HUES6 (cell line): Measurements from ENCODE around the gene P2RY14.
"Not testable (repeated sequence)": the region's sequence is repeated elsewhere in the genome, so short reads cannot be mapped to it uniquely, and the experiment has no call there.

ENCODE experiments used
- H3K27ac ChIP-seq: 2 replicates; pipeline ENCODE4 v1.7.0; 2013; ENCODE audit warnings: low read depth, mild to moderate bottlenecking, low read length, inconsistent platforms
- H3K27me3 ChIP-seq: 2 replicates; pipeline ENCODE4 v1.6.1; 2013; ENCODE audit warnings: low read length; ENCODE audit not compliant: control insufficient read depth, insufficient read depth
- H3K36me3 ChIP-seq: 2 replicates; pipeline ENCODE4 v1.6.1; 2013; ENCODE audit warnings: low read length; ENCODE audit not compliant: control insufficient read depth, insufficient read depth
- H3K4me1 ChIP-seq: 2 replicates; pipeline ENCODE4 v1.6.1; 2013; ENCODE audit warnings: low read length; ENCODE audit not compliant: control insufficient read depth, insufficient read depth
- H3K4me3 ChIP-seq: 2 replicates; pipeline ENCODE4 v1.5.1; 2013; ENCODE audit warnings: low read depth, low read length
- H3K9ac ChIP-seq: one replicate; pipeline ENCODE4 v1.6.1; 2013; ENCODE audit warnings: mild to moderate bottlenecking, low read length
- H3K9me3 ChIP-seq: 2 replicates; pipeline ENCODE4 v1.6.1; 2013; ENCODE audit warnings: low read depth, low read length; ENCODE audit not compliant: control insufficient read depth, insufficient read depth

P2RY14 gene

DNA sequence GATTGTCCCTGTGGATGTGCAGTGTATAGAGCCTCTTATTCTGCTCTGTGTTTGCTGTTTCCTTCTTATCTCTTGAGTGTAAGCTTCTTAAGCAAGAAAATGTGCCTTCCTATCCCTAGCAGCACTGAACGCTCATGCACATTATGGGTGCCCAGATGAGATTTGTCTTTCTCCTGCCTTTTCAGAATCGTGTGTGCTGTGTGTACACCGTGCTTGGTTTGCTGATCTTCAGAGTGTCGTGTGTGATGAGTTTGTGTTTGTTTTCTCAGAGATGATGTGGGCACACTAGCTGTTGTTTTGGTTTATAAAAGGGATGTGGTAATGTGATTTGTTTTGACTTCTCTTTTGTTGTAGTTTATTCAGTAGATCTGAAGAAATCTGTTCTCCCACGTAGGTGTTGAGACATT lies 95.1 kb downstream of the P2RY14 start:
- Histone ChIP-seq H3K9ac (no peak overlapping the region), H3K4me1 (peaks cover 5% of the 10 kb centered on the region; the same call in 1 of the 2 replicates), H3K4me3 (no peak overlapping the region), H3K27ac (no peak overlapping the region), H3K9me3 (no peaks in the 10 kb centered on the region), H3K36me3 (no peaks in the 10 kb centered on the region; the same call in 1 of the 2 replicates), H3K27me3 (no peaks in the 10 kb centered on the region)

DNA sequence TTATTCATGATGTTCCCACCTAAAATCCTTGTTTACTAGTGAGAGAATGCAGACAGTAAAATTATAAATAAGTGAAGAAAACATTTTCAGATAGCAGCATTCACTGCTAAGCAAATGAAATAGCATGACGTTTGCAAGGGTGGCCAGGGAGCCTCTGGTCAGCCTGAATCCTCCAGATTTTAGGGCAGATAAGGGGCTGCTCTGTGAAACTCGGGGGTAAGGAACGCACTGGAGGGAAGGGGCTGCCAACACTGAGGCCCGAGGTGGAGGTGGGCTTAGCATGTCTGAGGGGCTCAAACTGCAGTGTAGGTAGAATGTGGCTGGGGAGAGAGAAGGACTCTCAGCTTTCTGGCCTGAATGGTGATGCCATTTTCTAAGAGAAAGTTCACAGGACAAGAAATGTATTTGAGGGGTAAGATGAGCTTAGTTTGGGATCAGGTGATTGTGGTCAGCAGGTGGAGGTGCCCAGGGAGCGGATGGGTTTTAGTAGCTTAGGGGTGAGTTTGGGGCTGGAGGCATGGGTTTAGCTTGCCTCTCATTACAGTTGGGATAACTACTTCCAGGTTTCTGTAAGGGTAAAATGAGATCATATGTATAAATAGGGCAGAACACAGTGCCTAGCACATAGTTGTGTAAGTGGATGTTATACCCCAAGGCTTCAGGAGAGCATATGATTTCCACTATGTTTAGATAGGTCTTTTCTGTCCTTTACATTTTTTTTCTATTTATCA lies 95.8 kb downstream of the P2RY14 start:
- Histone ChIP-seq H3K27ac (no peak overlapping the region), H3K4me3 (no peak overlapping the region), H3K4me1 (peaks cover 8% of the 10 kb centered on the region; the same call in 1 of the 2 replicates), H3K36me3 (no peaks in the 10 kb centered on the region; the same call in 1 of the 2 replicates), H3K9ac (no peak overlapping the region), H3K27me3 (no peaks in the 10 kb centered on the region), H3K9me3 (no peaks in the 10 kb centered on the region)

DNA sequence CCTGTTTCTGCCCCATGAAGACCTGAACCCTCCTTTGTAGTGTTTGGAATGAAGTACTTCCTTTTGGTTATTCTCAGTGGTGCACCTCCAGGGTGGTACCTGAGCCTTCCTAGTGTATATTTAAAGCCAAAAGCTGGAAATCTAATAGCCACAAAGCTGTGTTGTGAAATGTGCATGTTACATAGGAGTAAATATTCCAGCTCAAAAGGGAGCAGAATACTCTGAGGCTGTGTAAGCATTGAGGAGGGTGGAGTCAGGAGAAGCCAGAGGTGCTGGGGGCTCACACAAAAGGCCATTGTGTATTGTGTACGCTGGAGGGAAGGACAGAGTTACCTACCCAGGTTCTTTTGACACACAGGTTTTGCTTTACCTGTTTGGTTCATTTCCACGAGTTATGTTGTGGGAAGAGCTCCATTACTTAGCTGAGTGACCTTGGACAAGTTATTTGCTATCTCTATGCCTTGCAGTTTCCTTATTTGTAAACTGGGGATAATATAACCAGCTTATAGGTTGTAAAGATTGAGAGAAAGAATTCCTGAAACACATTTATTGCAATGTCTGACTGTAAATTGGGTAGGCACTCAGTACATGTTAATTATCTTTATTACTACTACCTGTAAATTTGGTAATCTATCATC lies 100.0 kb downstream of the P2RY14 start:
- Histone ChIP-seq H3K27me3 (no peaks in the 10 kb centered on the region), H3K9ac (no peak overlapping the region), H3K4me3 (no peak overlapping the region), H3K9me3 (no peaks in the 10 kb centered on the region), H3K36me3 (no peaks in the 10 kb centered on the region), H3K27ac (no peak overlapping the region), H3K4me1 (peaks cover 8% of the 10 kb centered on the region; the same call in 1 of the 2 replicates)

DNA sequence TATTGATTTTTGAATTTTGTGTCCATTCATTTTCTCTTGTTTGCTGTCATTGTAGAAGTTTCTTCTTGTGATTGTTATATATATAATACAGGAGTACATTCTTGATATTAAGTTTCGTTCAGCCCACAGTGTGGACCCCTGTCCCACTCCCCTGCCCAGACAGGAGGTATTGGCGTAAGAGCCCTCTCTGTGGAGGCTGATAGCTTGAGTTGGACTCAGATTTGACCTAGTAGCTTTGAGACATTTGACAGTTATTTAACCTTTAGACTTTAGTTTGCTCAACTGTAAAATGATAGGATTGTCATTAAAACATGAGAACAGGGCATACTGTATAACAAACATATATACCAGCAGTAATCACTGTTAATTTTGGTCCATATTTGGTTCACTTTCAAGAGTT lies 102.4 kb downstream of the P2RY14 start:
- no peaks in the 10 kb centered on the region for H3K36me3 ChIP-seq
- no peaks in the 10 kb centered on the region for H3K27me3 ChIP-seq
- no peaks in the 10 kb centered on the region for H3K9me3 ChIP-seq
- no peak overlapping the region for H3K27ac ChIP-seq
- H3K9ac ChIP-seq = no peak overlapping the region
- H3K4me3 ChIP-seq = no peak overlapping the region
- peaks cover 3% of the 10 kb centered on the region; the same call in 1 of the 2 replicates for H3K4me1 ChIP-seq

DNA sequence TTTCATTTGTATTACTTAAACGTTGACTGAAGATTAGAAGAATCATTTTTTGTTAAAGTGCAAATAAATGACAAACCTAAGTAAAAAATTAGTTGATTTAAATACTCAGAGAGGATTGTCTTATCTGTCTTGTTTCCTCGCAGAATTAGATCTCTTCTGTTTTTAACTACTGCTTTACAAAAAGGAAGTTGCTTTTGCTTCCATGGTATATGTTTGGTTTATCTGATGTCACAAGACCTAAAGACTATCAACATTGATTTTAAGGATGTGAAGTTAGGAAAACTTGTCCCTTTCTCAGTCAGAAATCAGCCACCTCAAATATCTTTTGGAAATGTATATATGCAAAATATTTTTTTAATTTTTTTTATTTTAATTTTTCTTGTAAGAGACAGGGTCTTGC lies 104.0 kb downstream of the P2RY14 start:
- H3K9ac ChIP-seq = no peak overlapping the region
- H3K4me1 ChIP-seq = peaks cover 3% of the 10 kb centered on the region; the same call in 1 of the 2 replicates
- no peaks in the 10 kb centered on the region for H3K27me3 ChIP-seq
- no peak overlapping the region for H3K4me3 ChIP-seq
- H3K9me3 ChIP-seq = no peaks in the 10 kb centered on the region
- no peaks in the 10 kb centered on the region for H3K36me3 ChIP-seq
- H3K27ac ChIP-seq = no peak overlapping the region

DNA sequence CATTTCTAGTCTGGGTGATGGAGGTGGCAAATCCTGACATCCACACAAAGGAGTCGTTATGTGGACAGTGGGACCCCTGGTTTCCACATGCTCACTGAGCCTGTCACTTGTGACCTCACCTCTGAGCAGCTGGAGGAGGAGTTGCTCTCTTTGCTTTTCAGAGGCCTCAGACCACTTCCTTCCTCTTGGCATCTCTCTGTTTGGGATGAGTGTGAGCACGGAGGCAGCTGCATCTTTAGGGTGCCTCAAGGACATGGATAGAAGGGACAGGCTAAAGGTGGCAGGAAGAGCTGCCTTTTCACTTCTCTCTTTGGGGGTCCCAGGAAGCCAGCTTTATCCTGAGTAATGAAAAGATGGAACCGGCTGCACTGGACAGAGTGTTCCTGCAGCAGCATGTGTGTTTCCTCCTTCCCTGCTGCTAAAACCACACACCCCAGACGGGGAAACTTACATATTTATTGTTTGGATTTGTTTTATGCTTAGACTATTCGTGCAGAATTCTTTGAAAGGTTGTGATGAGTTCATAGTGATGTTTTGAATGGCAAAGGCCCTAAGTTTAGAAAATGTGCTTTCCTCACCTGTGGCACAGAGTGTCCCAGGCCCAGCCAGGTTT lies 107.1 kb downstream of the P2RY14 start:
- Histone ChIP-seq H3K4me3 (no peak overlapping the region), H3K27me3 (no peaks in the 10 kb centered on the region), H3K27ac (no peak overlapping the region), H3K9me3 (no peaks in the 10 kb centered on the region), H3K4me1 (no peaks in the 10 kb centered on the region), H3K36me3 (no peaks in the 10 kb centered on the region), H3K9ac (no peak overlapping the region)

DNA sequence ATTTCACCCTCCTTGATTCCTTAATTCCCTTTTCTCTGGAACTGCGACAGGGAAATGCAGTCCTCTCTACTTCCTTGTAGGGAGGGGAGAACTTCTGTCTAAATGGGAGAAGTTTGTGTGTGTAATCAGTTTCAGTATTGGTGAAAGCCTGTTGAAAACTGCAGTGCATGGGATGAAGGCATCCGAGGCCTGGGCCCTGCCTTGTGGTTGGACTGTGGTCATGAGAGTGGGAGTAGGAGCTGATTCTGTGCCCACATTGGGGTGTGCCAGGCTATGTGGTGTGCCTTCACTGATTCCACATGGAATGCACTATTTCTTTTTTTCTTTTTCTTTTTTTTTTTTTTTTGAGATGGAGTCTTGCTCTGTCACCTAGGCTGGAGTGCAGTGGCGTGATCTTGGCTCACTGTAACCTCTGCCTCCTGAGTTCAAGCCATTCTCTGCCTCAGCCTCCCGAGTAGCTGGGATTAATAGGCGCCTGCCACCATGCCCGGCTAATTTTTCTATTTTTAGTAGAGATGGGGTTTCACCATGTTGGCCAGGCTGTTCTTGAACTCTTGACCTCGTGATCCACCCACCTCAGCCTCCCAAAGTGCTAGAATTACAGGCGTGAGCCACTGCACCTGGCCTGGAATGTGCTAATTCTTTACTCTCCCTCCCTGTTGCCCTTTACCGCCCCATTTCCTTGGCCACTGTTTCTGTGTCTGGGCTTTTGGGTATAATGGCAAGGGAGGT lies 108.2 kb downstream of the P2RY14 start:
- H3K4me3 ChIP-seq, H3K9me3 ChIP-seq, H3K27ac ChIP-seq, H3K4me1 ChIP-seq, H3K27me3 ChIP-seq, H3K9ac ChIP-seq, H3K36me3 ChIP-seq: not testable (repeated sequence)

DNA sequence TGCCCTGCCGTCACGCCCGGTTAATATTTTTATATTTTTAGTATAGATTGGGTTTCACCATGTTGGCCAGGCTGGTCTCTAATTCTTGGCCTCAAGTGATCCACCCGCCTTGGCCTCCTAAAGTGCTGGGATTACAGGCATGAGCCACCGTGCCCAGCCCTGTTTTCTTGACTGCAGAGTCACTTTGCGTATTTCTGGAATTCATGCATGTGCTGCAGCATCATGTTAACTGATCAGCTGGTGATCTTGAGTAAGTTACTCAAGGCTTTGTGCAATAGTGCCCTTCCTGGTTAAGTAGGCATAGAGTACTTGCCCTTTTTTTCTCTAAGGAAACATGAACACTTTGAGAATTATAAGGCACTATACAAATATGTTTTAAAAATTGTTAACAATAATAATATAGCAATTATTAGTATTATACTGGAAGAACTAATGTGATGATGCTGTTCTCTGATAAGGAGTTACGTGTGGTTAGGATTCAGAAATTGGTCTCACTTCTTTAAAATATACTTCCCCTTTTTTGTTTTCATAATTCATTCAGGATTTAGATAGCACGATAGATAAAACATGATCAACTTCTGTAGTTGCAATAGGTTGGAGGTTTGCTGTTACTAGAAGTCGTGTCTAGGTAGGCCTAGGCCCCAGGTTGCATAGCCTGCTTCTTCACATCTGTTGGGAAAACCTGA lies 108.9 kb downstream of the P2RY14 start:
- H3K9ac ChIP-seq = no peak overlapping the region

DNA sequence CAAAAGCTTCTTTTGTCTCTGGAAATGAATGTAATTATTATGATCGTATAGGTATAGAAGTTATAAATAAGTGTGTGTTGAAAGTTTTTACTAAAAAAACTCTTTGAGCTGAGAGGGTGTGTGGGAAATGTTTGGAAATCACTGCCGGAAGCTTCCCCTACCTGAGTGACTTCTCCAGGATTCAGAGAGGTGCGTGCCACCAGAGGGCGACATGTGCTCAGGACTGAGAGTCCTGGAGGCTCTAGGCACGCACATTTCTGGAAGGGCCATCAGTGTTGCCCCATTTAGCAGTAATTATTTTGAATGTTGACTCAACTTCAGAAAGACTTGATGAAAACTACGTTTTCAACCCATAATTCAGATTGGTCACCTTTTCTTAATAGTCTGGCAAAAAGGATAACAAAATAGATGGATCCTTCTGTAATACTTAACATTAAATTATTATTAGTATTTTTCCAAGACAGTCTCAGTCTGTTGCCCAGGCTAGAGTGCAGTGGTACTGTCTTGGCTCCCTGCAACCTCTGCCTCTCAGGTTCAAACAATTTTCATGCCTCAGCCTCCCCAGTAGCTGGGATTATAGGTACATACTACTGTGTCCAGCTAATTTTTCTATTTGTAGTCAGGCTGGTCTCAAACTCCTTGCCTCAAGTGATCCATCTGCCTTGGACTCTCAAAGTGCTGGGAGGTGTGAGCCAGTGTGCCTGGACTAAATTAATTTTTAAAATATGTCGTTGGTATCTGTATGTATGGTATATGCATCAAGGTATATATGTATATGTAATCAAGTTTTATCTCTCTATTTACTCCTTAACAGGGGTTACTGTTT lies 109.9 kb downstream of the P2RY14 start:
- Histone ChIP-seq H3K4me3 (no peak overlapping the region), H3K9me3 (no peaks in the 10 kb centered on the region), H3K36me3 (peaks cover 3% of the 10 kb centered on the region; the same call in 1 of the 2 replicates), H3K4me1 (no peaks in the 10 kb centered on the region), H3K27me3 (no peaks in the 10 kb centered on the region), H3K27ac (no peak overlapping the region), H3K9ac (no peak overlapping the region)

More for the DNA sequence above, 108.9 kb downstream of the P2RY14 start:
- Histone ChIP-seq H3K4me1 (no peaks in the 10 kb centered on the region), H3K27me3 (no peaks in the 10 kb centered on the region), H3K9me3 (no peaks in the 10 kb centered on the region), H3K36me3 (peaks cover 3% of the 10 kb centered on the region; the same call in 1 of the 2 replicates), H3K27ac (no peak overlapping the region), H3K4me3 (no peak overlapping the region)

DNA sequence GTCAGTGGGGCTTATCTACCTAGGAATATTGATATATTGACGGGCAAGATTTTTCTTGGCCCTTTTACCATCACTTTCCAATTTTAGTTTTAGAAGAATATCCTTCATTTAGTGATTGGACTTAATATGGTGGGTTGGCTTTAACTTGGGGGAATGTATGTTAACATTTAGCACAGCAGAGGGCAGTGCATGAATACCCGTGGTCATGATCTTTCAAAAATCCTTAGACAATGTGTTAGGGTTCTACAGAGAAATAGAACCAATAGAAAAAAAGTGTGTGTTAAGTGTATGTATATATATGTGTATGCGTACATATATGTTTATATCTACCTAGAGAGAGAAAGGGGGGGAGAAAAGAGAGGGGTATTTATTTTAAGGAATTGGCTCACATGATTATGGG lies 112.2 kb downstream of the P2RY14 start:
- Histone ChIP-seq H3K9ac (no peak overlapping the region), H3K36me3 (peaks cover 6% of the 10 kb centered on the region; the same call in 1 of the 2 replicates), H3K4me1 (no peaks in the 10 kb centered on the region), H3K27ac (no peak overlapping the region), H3K4me3 (no peak overlapping the region), H3K9me3 (no peaks in the 10 kb centered on the region), H3K27me3 (no peaks in the 10 kb centered on the region)
